Activated CD4-positive, CD25-positive, alpha-beta regulatory T cell treated with anti-CD3 and anti-CD28 coated beads, Interleukin-2, amount 50 U/mL, for 24 hours (primary cell): ENCODE data around the gene PDE4C.
"Not testable (repeated sequence)": the region's sequence is repeated elsewhere in the genome, so short reads cannot be mapped to it uniquely, and the experiment has no call there.

ENCODE experiments used
- ATAC-seq, 2 donors: fragments of 150-1000 bp; cut with Tn5 transposase; one replicate each; pipeline ENCODE4 v1.10.0; 2021; ENCODE audit warnings: mild to moderate bottlenecking in 1 of 2, moderate library complexity in 1 of 2

PDE4C gene

DNA sequence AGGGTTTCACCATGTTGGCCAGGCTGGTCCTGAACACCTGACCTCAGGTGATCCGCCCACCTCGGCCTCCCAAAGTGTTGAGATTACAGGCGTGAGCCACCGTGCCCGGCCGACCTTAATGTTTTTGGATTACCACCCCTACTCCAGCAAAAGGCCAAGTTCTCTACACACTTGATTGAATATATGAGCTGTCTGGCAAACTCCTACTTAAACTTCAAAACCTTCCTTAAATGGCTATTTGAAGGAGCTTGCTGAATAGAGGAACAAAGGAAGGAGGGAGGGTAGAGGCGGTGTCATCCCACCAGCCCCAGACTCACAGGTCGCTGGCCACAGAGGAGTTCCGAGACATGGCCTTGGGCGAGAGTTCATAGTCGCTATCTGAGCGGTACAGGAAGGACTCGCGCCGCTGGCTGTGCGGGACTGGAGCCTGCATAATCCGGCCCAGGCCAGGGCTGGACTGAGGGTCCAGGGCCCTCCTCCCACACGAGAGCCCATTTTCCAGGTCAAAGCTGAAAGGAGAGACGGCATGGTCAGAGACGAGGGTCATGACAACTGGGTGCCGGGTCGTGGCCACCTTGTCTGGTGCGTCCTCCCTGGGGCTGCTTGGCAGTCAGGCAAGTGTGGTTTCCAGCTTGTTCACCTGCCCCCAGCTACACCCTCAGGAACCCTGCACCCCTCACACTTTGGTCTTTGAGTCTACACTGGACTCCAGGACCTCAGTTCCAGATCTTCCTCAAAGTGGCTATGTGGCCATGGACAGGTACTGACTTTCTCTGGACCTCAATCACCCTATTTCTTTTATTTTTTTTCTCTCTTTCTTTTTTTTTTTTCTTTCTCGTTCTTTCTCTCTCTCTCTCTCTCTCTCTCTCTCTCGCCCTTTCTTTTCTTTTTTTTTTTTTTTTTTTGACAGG, 4.2 kb downstream of the PDE4C start:
- ATAC-seq: no peak

DNA sequence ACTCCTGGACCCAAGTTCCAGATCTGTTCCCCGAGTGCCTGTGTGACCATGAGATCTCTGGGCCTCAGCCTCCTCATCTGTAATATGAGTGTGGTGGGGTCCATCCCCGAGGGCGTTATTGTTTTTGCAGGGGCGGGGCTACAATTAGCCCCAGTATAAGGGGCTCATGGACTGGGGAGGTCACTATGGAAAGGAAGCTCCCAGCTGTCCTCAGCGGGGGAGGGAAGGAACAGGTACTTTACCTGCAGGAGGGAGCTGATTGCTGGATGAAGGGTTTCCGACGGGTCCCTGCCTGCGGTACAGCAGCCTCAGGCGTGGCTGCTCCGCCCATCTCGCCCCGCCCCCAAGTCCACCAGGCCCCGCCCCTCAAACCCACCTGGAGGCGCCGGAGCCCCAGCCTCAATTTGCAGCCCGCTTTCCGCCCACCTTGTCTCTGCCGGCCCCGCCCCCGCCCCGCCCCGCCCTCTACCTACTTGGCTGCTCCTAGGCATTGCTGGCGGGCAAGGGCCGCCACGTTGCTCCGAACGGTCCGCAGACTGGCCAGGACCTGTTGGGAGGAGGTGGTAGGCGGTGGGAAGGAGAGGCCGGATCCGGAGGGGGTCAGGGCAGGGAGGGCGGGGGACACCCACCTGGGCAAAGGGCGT, 5.5 kb downstream of the PDE4C start:
- no peak for ATAC-seq

DNA sequence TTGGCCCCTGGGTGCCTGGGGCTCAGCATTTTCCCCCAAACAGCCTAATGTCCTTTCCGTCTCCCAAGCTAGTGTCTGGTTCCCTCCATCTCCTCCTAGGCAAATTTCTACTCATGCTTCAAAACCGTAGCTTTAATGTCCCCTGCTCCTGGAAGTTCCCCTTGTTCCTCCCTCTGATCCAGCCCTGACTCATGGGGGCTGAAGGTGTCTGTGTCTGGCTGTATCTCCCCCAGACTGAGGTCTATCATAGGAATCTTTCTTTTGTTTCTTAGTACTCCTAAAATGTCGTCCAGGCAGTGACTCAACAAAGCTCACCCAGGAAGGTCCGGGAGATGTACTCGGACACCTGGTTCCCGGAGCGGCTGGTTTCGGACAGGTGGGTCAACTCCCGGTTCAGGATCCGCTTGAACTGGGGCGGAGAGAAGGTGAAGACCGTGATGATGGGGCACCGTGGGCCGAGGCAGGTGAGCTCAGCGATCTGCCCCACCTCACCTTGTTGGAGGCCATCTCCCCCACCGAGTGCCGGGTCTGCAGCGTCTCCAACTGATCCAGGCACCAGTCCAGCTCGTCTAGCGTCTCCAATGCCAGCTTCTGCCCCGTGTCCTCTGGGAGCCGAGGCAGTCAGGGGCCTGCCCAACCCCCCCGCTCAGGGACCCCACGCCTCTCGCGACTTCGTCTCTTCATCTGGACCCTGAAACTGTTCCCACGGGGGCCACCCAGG, 6.2 kb downstream of the PDE4C start:
- no peak for ATAC-seq

DNA sequence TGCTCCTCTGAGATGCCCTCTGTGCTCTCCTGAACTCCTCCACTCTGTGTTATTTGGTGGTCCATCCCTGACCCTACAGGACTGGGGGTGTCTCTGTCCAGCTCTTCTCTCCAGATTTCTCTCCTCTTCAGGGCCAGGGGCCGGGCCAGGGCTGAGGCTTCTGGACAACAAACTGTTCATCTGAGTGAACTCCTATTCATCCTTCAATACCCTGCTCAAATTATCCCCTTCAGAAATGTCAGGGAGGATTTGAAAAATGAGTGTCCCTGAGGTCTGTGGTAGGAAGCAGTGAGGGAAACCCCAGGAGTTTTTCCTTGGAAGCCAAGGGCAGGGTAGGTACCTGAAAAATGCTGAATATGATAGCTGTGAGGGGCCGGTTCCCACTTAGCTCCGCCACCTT, 7.6 kb downstream of the PDE4C start:
- no peak for ATAC-seq

DNA sequence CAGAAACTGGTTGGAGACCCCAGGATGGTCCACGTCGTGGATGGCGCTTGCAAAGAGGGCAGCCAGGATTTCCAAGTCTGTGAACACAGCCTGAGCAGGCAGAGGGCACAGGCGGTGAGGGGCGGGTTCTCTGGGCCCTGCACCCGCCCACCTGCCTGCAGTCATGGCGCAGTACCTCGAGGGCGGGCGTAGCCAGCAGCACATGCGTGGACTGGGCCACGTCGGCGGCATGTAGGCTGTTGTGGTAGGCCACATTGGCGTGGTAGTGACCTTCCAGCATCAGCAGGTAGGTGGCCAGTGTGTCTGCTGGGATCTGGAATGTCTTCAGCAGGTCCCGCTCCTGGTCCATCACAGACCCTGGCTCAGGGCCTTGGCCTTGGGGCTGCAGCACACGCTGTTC, 8.1 kb downstream of the PDE4C start:
- ATAC-seq: no peak

DNA sequence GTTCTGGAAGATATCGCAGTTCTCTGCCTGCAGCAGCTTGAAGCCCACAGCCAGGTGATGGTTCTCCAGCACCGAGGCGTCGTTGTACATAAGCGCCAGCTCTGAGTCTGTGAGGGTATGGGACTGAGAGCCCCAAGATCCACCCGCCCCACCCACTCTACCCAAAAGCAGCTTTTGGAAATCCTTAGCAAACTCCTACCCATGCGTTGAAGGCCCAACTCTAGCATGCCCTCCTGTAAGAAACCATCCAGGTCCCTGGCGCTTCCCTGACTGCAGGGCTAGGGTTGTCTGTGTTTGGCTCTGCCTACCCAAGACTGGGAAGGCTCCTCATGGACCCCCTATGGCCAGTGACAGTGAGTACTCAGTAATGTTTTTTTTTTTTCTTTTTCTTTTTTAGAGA, 9.4 kb downstream of the PDE4C start:
- no peak for ATAC-seq

DNA sequence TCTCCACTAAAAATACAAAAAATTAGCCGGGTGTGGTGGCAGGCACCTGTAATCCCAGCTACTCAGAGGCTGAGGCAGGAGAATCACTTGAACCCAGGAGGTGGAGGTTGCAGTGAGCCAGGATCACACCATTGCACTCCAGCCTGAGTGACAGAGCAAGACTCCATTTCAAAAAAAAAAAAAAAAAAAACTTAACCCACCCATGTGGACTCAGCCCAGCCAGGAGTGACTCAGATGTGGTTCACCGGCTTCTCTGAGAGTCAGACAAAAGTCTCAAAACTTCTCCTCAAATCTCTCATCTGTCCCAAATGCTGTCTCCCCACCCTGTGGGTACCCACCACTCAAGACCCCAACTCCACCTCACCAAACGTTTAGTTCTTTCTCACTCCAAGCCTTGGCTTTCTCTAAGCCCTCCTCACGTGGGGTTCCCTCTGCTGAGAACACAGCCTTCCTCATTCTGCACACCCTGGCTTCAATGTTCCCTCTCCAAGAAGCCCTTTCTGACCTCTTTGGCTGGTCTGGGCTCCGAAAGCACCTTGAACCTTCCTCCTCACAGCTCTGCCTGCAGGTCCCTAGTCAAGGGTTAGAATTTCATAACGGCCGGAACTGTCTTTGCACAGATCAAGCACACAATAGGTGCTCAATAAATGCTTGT, 11.3 kb downstream of the PDE4C start:
- peak; percentile 51 to 57 for ATAC-seq

DNA sequence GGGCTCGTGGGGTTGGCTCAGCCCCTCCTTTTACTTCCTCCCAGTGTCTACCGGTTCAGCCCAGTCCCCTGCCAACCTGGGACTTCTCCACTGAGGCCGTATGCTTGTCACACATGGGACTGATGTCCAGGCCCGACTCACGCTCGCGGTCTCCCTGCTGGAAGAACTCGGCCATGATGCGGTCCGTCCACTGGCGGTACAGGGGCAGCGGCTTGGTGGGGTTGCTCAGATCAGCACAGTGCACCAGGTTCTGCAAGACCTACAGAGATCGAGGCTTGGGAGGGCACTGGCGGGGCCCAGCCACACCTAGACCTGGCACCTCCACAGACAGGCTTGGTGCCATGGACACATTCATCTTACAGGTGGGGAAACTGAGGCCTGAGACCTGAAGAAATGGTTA, 14.6 kb downstream of the PDE4C start:
- no peak for ATAC-seq

DNA sequence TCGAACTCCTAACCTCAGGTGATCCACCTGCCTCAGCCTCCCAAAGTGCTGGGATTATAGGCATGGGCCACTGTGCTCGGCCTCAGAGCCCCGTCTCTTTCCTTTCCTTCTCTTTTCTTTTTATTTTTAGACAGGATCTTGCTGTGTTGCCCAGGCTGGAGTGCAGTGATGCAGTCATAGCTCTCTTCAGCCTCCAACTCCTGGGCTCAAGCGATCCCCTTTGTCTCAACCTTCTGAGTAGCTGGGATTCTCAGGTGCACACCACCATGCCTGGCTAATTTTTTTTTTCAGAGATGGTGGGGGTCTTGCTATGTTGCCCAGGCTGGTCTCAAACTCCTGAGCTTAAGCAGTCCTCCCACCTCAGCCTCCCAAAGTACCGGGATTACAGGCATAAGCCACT, 16.3 kb downstream of the PDE4C start:
- not testable (repeated sequence) for ATAC-seq

DNA sequence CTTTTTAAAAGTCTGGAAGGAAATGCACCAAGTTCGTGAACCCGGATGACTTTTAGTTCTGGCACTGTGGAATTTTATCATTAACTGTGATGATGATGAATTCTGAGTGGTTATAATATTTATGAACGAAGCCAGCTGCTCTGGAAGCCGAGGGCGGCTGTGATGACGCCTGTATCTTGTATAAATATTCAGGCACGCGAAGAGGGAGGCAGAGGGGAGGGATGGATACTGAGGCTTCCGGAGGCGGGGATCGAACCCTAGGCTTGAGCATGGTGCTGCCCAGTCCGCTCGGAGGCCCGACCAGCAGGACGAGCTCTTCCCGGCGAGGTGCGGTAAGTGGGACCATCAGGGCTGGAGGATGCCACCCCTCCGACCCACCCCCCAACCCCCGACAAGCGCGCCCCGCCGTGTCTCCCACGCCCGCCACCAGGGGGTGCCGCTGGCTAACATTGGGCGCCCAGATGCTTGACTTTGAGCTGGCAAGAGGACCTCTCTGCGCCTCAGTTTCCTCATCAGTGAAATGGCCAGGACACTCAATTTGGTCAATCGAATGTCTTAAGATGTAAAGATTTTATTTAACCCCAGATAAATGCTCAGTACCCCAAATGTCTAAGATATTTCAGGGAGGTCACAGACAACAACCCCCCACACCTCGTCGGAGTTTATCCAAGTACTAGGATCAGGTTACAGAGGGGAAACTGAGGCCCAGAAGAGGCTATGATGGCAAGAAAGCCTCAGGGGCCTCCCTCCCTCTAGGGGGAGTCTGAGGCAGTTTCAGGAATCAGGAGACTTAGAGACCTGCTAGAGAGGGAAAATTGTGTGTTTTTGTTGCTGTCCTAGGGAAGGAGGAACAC, 17.9 kb downstream of the PDE4C start:
- no peak for ATAC-seq

DNA sequence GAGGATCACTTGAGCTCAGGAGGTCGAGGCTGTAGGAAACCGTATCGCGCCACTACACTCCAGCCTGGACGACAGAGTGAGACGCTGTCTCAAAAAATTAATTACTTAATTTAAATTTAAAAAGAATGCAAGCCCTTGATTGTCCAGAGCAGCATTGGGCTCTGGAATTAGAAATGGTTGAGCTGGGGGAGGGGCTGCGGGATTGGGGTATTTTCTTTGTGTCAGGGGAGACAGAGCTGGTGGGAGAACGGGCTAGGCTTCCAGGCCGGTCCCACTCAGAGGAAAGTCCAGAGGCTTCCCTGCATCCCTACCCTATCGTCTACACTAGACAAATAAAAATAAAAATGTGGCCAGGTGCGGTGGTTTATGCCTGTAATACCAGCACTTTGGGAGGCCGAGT, 20.2 kb downstream of the PDE4C start:
- no peak for ATAC-seq

DNA sequence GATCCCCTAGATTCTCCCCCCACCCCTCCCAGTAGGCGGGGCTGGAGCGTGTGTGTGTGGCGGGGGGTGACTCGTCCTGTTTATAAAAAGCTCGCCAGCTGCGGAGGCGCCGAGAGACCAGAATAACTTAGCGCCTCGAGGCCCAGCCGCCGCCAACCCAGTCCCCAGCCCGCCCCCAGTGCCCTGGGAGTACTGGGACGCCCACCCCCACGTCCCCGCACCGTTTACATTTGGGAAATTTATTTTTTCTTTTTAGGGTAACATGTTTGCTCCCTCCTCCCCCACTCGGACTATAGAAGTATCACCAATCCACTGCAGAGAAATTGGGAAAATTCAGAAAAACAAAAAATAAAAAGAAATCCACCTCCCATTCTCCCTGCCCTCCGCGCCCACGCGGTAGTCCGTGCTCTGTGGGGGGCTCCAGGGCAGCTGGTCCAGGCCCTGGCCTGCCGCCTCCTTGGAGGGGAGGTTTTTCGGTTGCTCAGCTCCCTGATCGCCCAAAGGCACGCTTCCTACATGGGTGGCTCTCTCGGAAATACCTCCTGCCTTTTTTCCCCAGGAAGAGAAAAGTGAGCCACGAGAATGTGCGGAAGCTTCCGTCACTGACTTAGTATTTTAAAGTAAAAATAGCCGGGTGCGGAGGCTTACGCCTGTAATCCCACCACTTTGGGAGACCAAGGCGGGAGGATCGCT, 20.9 kb downstream of the PDE4C start:
- ATAC-seq: no peak

DNA sequence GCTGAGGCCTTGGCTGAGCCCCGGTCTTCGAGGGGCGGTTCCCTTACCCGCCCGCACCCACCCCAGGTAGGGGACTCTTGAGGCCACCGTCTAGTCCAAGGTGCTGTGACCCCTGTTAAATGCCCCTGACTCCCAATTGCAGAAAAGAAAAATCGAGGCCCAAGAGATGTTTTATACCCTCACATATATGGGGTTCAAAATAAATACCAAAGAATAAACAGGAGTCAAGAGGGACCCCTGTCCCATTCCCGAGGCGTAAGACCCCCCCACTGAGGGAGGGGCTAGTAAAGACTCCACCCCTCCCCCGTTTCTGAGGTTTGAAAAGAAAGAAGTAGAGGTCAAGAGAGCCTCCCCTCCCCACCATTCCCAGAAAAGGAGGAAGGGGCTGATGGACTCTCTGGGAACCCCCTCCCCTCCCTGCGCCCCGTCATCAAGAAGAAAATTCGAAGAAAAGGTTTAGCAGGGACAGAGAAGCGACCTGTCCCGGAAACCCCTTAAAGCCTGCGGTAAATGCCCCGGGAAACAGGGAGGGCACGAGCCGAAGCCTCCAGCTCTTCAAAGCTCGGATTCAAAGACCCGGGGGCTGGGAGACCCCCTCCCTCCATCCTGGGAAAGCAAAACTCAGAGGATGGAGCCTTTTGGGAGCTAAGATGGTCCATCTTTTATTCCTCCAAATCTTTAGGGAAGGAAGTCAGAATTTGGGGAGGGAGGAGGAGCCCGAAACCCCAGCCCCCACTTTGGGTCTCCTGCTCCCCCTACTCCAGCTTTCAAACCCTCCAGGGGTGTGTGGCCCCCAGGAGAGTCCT, 21.6 kb downstream of the PDE4C start:
- ATAC-seq: peak in 1 of 2 donors; percentile 0

DNA sequence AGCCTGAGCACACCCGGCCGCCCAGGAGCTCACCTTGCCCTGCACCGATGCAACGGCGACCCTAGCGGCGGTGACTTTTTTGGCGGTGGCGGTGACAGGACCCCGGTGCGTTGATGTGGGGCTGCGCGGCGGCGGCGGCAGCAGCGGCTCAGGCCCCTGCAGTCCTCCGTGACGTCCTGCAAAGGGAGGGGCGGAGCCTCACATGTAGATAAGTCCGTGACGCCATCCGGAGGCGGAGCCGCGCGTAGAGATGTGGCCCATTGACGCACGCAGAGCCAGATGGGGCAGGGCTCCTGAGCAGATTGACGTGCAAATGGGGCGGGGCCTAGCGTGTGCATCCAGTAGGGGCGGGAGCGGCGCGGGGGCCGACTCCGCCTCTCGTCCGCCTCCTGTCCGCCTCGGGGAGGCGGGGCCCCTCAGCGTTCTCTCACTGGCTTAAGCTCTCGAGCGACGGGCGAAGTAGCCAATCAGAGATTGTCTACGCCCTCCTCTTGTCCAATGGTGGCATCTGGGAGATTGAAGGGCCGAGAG, 22.3 kb downstream of the PDE4C start, which contains the start of gene RAB3A:
Gene RAB3A, minus strand, starts transcription at position 180 of the 531 bp plus-strand sequence. CDS start 1,302 bp downstream, outside the sequence.
- peak; percentile 90 to 92 for ATAC-seq

DNA sequence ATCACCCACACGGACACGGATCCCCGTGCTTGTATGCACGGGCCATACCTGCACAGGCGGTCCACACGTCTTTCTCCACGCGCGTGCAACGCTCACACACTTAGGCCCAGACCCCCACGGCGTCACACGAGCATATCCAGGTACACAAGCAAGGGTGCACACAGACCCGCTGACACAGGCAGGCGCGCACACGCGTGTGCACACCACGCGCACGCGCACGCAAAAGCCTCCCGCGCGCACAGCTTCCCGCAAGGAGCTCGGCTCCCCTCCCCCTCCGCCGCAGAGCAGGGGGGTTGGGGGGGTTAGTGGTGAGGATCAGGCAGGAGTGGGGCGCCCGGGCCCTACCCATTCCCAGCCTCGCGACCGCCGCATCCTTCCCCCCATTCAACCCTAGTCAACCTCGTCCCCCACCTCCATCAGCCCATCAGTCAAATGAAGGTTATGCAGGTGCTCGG, 22.8 kb downstream of the PDE4C start:
- peak; percentile 3 to 6 for ATAC-seq

DNA sequence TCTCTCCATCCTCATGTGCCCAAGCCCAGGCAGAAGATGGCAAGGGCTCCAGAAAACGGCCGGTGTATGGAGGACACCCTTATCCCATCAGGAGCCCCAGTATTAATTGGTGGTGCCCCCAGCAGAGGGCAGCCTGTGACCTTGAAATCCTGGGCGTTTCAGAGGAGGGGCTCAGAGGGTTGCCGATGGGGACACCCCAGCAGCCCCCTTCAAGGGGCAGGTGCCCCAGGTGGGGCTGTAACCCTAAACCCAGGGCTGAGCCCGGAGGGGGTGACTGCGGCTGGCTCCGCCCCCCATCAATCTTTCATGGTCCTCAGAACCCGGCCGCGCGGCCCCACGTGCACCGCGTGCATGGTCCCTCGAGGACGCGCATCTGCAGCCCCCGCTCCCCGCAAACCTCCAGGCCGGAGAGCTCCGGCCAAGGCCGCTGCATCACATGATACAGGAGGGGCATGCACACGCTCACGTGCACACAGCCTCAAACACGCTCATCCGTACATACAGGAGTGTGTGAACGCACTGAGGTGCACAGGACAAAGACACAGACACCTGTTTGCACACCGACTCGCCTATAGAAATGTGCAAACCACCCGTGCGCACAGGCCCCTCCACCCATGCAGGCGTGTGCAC, 23.3 kb downstream of the PDE4C start:
- ATAC-seq: no peak

DNA sequence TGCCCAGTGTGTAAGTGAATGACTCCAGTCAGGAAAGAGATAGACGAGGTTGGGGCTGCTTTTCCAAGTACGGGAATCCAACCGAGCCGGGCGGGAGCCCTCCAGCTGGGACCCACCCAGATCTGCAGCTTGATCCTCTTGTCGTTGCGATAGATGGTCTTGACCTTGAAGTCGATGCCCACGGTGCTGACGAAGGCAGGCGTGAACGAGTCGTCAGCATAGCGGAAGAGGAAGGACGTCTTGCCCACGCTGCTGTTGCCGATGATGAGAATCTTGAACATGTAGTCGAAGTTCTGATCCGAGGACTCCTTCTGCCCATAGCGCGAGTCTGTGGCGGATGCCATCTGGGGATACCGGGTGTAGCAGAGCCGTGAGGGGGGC, 23.9 kb downstream of the PDE4C start:
- no peak for ATAC-seq

DNA sequence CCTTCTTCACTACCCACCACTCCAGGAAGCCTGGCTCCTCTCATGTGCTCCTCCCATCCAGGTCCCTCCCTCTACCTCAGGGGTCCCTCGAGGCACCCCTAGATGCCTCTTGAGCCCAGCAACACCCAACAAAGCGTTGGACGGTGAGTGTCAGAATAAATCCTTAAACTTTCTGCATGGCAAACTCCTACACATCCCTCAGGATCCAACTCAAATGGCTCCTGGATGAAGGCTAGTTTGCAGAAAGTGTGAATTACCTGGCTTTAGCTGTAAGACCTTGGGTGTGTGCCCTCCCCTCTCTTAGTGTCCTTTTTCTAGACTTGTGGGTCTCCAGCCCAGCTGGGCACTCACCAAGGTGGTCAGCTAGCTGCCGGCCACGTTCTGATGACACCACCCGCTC, 27.9 kb downstream of the PDE4C start:
- ATAC-seq: no peak

DNA sequence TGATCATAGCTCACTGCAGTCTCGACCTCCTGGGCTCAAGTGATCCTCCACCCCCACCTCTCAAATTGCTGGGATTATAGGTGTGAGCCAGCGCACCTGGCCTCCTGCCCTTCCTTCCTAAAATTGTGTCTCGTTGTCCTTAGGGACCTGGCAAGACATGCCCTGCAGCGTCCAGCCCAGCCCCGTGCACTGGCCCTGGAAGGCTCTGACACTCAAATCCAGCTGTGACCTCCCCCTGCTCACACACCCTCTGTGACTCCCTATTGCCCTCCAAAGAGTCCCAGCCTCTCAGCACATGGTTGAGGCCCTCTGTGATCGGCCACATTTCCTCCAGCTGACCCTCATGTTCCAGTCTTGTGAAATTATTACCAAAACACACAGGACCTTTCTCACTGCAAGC, 28.3 kb downstream of the PDE4C start:
- no peak for ATAC-seq

DNA sequence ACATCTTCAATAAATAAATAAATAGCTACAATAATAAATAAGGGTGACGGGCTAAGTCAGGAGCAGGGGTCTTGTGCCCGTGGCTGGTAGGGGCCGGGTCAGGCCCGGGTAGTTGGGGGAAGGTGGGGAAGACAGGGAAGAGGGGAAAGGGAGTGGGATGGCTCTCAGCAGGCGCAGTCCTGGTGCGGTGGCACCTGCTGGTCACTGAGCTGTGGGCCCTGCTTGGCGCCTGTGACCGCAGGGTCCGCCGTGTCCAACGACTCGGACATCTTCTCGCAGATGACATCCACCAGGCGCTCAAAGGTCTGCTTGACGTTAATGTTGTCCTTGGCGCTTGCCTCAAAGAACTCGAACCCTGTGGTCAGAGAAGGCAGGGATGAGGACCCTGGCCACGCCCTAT, 28.9 kb downstream of the PDE4C start:
- ATAC-seq: no peak
